HG03097 (cell line): ENCODE data around the gene MARVELD3.
"Not testable (repeated sequence)": the region's sequence is repeated elsewhere in the genome, so short reads cannot be mapped to it uniquely, and the experiment has no call there.

Experiments
- ATAC-seq: cut with Tn5 transposase; IDR thresholded peaks from one replicate; pipeline ENCODE4 v1.9.1; 2021; ENCODE audit not compliant: unreplicated experiment, low FRiP score

The MARVELD3 gene

DNA sequence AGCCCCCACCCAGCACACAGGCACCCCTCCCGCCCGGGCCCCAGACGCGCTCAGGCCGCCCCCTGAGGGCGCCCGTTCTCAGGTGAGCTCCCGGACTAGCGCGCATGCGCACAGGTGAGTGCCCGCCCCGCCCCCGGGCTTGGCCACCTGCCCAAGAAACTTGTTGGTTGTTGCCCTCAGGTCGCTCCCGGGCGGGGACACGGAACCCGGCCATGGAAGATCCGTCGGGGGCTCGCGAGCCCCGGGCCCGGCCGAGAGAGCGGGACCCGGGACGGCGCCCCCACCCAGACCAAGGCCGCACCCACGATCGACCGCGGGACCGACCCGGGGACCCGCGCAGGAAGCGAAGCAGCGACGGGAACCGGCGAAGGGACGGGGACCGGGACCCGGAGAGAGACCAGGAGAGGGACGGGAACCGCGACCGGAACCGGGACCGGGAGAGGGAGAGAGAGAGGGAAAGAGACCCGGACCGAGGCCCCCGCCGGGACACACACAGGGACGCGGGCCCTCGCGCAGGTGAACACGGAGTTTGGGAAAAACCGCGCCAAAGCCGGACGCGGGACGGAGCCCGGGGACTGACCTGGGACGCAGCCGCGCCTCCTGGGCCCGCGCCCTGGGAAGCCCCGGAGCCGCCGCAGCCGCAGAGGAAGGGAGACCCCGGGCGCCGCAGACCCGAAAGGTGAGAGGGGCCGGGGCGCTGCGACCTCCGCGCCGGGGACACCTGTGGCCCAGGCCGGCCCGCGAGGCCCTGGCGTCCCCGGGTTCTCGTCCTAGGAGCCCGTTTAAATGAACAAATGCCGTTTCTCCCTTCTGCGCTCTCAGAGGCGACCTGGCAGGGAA is at the start of gene MARVELD3:
Gene MARVELD3 (plus strand): TSS at position 167 of the 840 bp plus-strand sequence. CDS start 46 bp downstream, at position 213.
- ATAC-seq = no peak

DNA sequence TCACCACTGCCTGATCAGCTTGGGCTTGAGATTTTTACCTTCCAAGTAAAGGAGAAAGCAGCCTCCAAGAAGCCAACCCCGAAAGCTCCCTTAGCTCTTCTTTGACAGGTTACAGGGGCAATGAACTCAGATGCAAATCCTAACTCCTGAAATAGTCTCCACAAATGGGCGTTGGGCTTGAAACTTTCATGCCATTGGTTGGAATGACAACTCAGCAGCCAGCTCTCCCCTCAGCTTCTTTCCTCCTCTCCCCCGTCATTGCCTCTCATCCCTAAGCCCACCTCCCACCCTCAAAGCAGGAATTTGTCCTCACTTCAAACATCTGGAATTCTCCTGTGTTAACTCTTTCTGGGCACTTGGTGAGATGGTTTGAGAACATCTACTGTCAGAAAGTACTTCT is 49.0 kb upstream of the MARVELD3 start, which contains the start of gene TAT:
Gene TAT (minus strand): TSS at position 122 of the 400 bp plus-strand sequence. CDS start 677 bp downstream, outside the sequence.
- ATAC-seq = no peak

- ATAC-seq = not testable (repeated sequence)
Measured at GRCh38 chr16:71582553-71582848, 43.5 kb upstream of the MARVELD3 start.

GRCh38 chr16:71584543-71585317 is 41.3 kb upstream of the MARVELD3 start:
- no peak for ATAC-seq

DNA sequence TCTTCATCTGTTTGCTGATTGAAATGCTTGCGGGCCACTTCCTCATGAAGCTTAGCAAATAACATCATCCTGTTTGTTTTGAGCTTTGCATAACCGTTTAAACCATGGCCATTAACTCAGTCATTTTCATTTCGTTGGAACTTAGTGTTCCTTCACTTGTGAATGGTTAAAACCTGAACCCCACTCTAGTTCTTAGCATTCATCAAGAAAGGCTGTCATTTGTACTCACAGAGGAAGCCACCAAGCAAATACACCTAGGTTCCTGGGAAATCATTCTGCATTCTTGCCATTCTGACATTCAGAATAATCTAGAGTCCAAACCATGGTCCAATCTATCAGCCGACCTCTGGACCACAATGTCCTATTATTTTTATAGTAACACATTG is 40.7 kb upstream of the MARVELD3 start:
- ATAC-seq = no peak

- not testable (repeated sequence) for ATAC-seq
Measured at GRCh38 chr16:71589334-71589733, 36.6 kb upstream of the MARVELD3 start.

DNA sequence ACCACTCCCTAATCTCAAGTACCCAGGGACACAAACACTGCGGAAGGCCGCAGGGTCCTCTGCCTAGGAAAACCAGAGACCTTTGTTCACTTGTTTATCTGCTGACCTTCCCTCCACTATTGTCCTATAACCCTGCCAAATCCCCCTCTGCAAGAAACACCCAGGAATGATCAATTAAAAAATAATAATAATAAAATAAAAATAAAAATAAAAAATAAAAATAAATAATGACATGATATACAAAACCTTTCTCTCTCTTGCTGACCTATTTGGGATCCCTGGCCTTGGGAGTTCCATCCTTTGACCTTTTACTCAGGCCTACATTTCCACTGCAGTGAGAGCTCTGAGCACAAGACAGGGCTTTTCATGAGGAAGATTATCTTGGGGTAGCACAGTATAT is 35.9 kb upstream of the MARVELD3 start:
- not testable (repeated sequence) for ATAC-seq

GRCh38 chr16:71590584-71590983 is 35.4 kb upstream of the MARVELD3 start:
- no peak for ATAC-seq

DNA sequence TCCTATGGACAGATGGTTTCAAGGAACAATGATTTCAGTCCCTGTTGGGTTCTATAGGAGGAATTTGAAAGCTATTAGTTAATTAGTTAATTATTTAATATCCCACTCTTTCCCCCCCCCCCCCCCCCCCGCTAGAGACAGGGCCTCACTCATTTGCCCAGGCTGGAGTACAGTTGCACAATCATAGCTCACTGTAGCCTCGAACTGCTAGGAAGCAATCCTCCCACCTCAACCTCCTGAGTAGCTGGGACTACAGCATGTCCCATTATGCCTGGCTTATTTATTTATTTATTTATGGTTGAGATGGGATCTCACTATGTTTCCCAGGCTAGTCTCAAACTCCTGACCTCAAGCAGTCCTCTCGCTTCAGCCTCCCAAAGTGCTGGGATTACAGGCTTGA is 34.1 kb upstream of the MARVELD3 start:
- ATAC-seq = no peak

- ATAC-seq = no peak
Measured at GRCh38 chr16:71593048-71593999, 32.7 kb upstream of the MARVELD3 start.

- ATAC-seq = no peak
Measured at GRCh38 chr16:71594000-71594646, 31.9 kb upstream of the MARVELD3 start.

GRCh38 chr16:71595340-71595826 is 30.6 kb upstream of the MARVELD3 start:
- not testable (repeated sequence) for ATAC-seq

DNA sequence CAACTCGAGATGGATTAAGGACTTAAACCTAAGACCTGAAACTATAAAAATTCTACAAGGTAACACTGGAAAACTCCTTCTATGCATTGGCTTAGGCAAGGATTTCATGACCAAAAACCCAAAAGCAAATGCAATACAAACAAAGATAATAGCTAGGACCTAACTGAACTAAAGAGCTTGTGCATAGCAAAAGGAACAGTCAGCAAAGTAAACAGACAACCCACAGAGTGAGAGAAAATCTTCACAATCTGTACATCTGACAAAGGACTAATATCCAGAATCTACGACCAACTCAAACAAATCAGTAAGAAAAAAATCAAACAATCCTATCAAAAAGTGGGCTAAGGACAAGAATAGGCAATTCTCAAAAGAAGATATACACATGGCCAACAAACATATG is 27.6 kb upstream of the MARVELD3 start:
- not testable (repeated sequence) for ATAC-seq

DNA sequence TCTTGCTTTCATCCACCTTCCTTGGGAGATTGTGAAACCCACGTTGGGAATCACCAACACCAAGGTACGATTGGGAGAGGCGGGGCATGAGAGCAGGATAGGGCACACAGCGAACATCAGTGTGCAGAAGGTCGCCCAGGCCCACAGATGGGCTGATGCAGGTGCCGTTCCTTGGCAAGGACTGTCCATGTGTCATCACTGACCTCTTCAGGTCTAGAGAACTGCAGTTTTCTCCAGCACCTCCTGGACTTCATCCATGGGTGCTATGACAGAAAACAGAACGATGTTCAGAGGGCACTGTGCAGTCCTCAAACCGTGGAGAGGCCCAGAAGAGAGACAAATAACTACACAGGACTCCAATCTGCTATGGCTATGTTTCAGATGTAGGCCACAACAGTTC is 25.2 kb upstream of the MARVELD3 start:
- ATAC-seq = no peak

DNA sequence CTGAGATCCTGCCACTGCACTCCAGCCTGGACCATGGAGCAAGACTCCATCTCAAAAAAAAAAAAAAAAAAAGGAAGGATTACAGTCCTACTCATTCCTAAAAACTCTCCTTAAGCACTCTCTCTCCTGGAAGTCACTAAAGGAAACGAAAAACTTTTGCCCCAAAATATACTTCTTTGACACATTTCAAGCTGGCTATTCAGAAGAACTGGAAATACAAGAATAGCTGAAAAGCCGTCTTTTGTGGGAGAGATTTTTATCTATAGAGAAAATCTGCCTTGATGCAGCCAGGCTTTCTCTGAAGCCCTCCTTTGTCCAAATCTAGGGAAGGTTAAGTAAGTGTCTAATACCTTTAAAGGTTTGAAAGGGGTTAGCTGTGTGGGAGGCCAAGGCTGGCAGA is 16.9 kb upstream of the MARVELD3 start:
- no peak for ATAC-seq

- no peak for ATAC-seq
Measured at GRCh38 chr16:71610447-71610846, 15.5 kb upstream of the MARVELD3 start.

GRCh38 chr16:71610936-71611871 is 14.8 kb upstream of the MARVELD3 start:
- peak; percentile 55 for ATAC-seq

- not testable (repeated sequence) for ATAC-seq
Measured at GRCh38 chr16:71614956-71615355, 11.0 kb upstream of the MARVELD3 start.

- ATAC-seq = no peak
Measured at GRCh38 chr16:71618429-71618828, 7.6 kb upstream of the MARVELD3 start.
